GM04504 (cell line): Measurements from ENCODE around the gene MPEG1.
A peak's percentile ranks its signal among the peaks of the same experiment; 100 is the strongest.

Source experiments
- DNase-seq: peaks from one replicate; pipeline ENCODE4 v3.0.0-alpha.2; 2012; ENCODE audit warnings: low read depth

The MPEG1 gene

GRCh38 chr11:59171508-59172322, 41.0 kb downstream of the MPEG1 start, which contains the start of gene DTX4:
TSS of gene DTX4 (plus strand) at chr11:59172132. CDS start at chr11:59172596, 464 bp downstream.
- DNase-seq: peak; percentile 60

GRCh38 chr11:59164028-59164427, 48.7 kb downstream of the MPEG1 start:
- DNase-seq: no peak
